GM23338 (cell line): Measurements from ENCODE around the gene RAB20. TPM values are rescaled to one million over a fixed set of nuclear protein-coding genes. Genes with fewer than 3 reads are reported as not detected.

Source experiments
- ATAC-seq: fragments of 200-7000 bp; cut with Tn5 transposase; 3 replicates; pipeline ENCODE4 v1.9.1; 2020
- DNase-seq: peaks from one replicate; pipeline ENCODE4 v3.0.0-alpha.2; 2015; ENCODE audit warnings: low spot score
- H2AFZ ChIP-seq: fragments of 200-600 bp; sonication (generic); 2 replicates; pipeline ENCODE4 v1.8.0; 2016; ENCODE audit warnings: antibody characterized with exemption, mild to moderate bottlenecking, moderate library complexity
- H3F3A ChIP-seq: fragments of 200-600 bp; sonication (generic); replicated peaks from 2 replicates; pipeline ENCODE4 v1.8.0; 2017; ENCODE audit warnings: antibody characterized with exemption, mixed run types, low read depth
- H3K27ac ChIP-seq: fragments of 200-600 bp; sonication (generic); 2 replicates; pipeline ENCODE4 v1.6.1; 2016; ENCODE audit warnings: low read depth
- H3K27me3 ChIP-seq: fragments of 200-600 bp; sonication (generic); 2 replicates; pipeline ENCODE4 v1.8.0; 2016; ENCODE audit warnings: mild to moderate bottlenecking, mixed run types, moderate library complexity; ENCODE audit not compliant: insufficient read depth
- H3K36me3 ChIP-seq: fragments of 200-600 bp; sonication (generic); 2 replicates; pipeline ENCODE4 v1.8.0; 2016; ENCODE audit warnings: mild to moderate bottlenecking; ENCODE audit not compliant: insufficient read depth
- H3K4me1 ChIP-seq: fragments of 200-600 bp; sonication (generic); 2 replicates; pipeline ENCODE4 v1.8.0; 2016; ENCODE audit warnings: mild to moderate bottlenecking, moderate library complexity; ENCODE audit not compliant: insufficient read depth
- H3K4me2 ChIP-seq: fragments of 200-600 bp; sonication (generic); 2 replicates; pipeline ENCODE4 v1.7.1; 2017; ENCODE audit warnings: mixed run types
- H3K4me3 ChIP-seq: fragments of 200-600 bp; sonication (generic); 2 replicates; pipeline ENCODE4 v1.6.1; 2016; ENCODE audit warnings: mixed run types
- H3K79me2 ChIP-seq: fragments of 200-600 bp; sonication (generic); replicated peaks from 2 replicates; pipeline ENCODE4 v1.8.0; 2017; ENCODE audit warnings: mild to moderate bottlenecking; ENCODE audit not compliant: insufficient read depth
- H3K9me2 ChIP-seq: fragments of 200-600 bp; sonication (generic); 2 replicates; pipeline ENCODE4 v1.8.0; 2017; ENCODE audit not compliant: insufficient read depth
- H4K20me1 ChIP-seq: fragments of 200-600 bp; sonication (generic); replicated peaks from 2 replicates; pipeline ENCODE4 v1.8.0; 2017; ENCODE audit warnings: mild to moderate bottlenecking; ENCODE audit not compliant: insufficient read depth
- H3K27ac Mint-ChIP-seq: 2 replicates; pipeline ENCODE4 v1.8.0; 2020; ENCODE audit warnings: inconsistent platforms, mild to moderate bottlenecking, moderate library complexity, mixed read lengths
- H3K27me3 Mint-ChIP-seq: 3 replicates; pipeline ENCODE4 v1.8.0; 2022; ENCODE audit warnings: low read depth, mild to moderate bottlenecking, moderate library complexity, mixed read lengths, inconsistent platforms; ENCODE audit not compliant: insufficient read depth, poor library complexity
- H3K36me3 Mint-ChIP-seq: 3 replicates; pipeline ENCODE4 v1.8.0; 2021; ENCODE audit warnings: low read depth, mild to moderate bottlenecking, inconsistent platforms, moderate library complexity, mixed read lengths
- H3K4me1 Mint-ChIP-seq: 3 replicates; pipeline ENCODE4 v1.8.0; 2020; ENCODE audit warnings: mild to moderate bottlenecking, inconsistent platforms, mixed read lengths
- H3K4me3 Mint-ChIP-seq: 3 replicates; pipeline ENCODE4 v1.8.0; 2021; ENCODE audit warnings: moderate library complexity, mild to moderate bottlenecking, inconsistent platforms, mixed read lengths
- H3K9me3 Mint-ChIP-seq: 3 replicates; pipeline ENCODE4 v1.8.0; 2020; ENCODE audit warnings: moderate library complexity, mild to moderate bottlenecking, inconsistent platforms, mixed read lengths
- CREB1 ChIP-seq: fragments of 250-450 bp; sonication (Bioruptor Pico); IDR thresholded peaks from 2 replicates; pipeline ENCODE4 v1.5.0; 2020; ENCODE audit warnings: low read depth, mild to moderate bottlenecking, moderate library complexity
- ETS1 ChIP-seq: IDR thresholded peaks from 2 replicates; pipeline ENCODE4 v1.6.1; 2016; ENCODE audit warnings: antibody characterized with exemption
- EZH2 ChIP-seq: fragments of 200-600 bp; sonication (generic); IDR thresholded peaks from one replicate; pipeline ENCODE4 v1.8.0; 2017; ENCODE audit warnings: antibody characterized with exemption, mild to moderate bottlenecking, low read depth; ENCODE audit not compliant: unreplicated experiment
- EZH2phosphoT487 ChIP-seq: fragments of 200-600 bp; sonication (generic); IDR thresholded peaks from one replicate; pipeline ENCODE4 v1.8.1; 2018; ENCODE audit warnings: antibody characterized with exemption; ENCODE audit not compliant: unreplicated experiment
- JUNB ChIP-seq: IDR thresholded peaks from one replicate; pipeline ENCODE4 v1.6.1; 2016; ENCODE audit warnings: antibody characterized with exemption; ENCODE audit not compliant: unreplicated experiment
- NANOG ChIP-seq: IDR thresholded peaks from 2 replicates; pipeline ENCODE4 v1.6.1; 2016; ENCODE audit warnings: antibody characterized with exemption, borderline replicate concordance
- POLR2AphosphoS5 ChIP-seq: IDR thresholded peaks from 2 replicates; pipeline ENCODE4 v1.6.1; 2016; ENCODE audit warnings: antibody characterized with exemption, low read depth
- REST ChIP-seq: IDR thresholded peaks from one replicate; pipeline ENCODE4 v1.6.1; 2018; ENCODE audit warnings: antibody characterized with exemption; ENCODE audit not compliant: unreplicated experiment
- STAT1 ChIP-seq: IDR thresholded peaks from one replicate; pipeline ENCODE4 v1.6.1; 2016; ENCODE audit warnings: antibody characterized with exemption; ENCODE audit not compliant: unreplicated experiment
- ZNF114 ChIP-seq: fragments of 250-450 bp; sonication (Bioruptor Pico); IDR thresholded peaks from 2 replicates; pipeline ENCODE4 v1.5.0; 2020; ENCODE audit warnings: mild to moderate bottlenecking, moderate library complexity
- ZNF331 ChIP-seq: fragments of 250-450 bp; sonication (Bioruptor Pico); IDR thresholded peaks from 2 replicates; pipeline ENCODE4 v1.5.0; 2020; ENCODE audit warnings: low read depth, mild to moderate bottlenecking, moderate library complexity
- polyA plus RNA-seq: library from polyadenylated mRNA; unstranded; fragments of >200 nt; fragmentation: Nextera tagmentation; extraction: Ambion mirVana; gene quantifications from 2 replicates; pipeline ENCODE4 v1.2.1, GENCODE V29; 2016
- total RNA-seq: library from RNA; depleted of rRNA; stranded (reverse); fragments of >200 nt; shearing (Covaris generic); gene quantifications from 2 replicates; pipeline ENCODE4 v1.2.3, GENCODE V29; 2014
- TF ChIP-seq, protein P1 (sequence below): fragments of 250-450 bp; sonication (Bioruptor Pico); IDR thresholded peaks from 2 replicates; pipeline ENCODE4 v1.5.0; 2020; ENCODE audit warnings: mild to moderate bottlenecking, moderate library complexity
- TF ChIP-seq, protein P2 (sequence below), 2 experiments: fragments of 200-600 bp in 1 of 2; sonication (generic) in 1 of 2; conservative IDR thresholded peaks; 2 replicates each; pipeline versions ENCODE4 v1.5.1 to v1.6.1; 2016 to 2017; ENCODE audit warnings: antibody characterized with exemption in 2 of 2, low read depth in 2 of 2, mild to moderate bottlenecking in 2 of 2, moderate library complexity in 1 of 2

The RAB20 gene
- total and polyA plus RNA-seq, 2 experiments from 2014 or later: 12.3 to 26.6 TPM

GRCh38 chr13:110557082-110557481, 4.4 kb downstream of the RAB20 start:
- H3K9me3 Mint-ChIP-seq: peaks cover 3% of the 10 kb centered on the region; the same call in 1 of the 3 replicates
- TF ChIP-seq ZNF114 (CRISPR knock-in tag) (no peak), NANOG (no peak), POLR2AphosphoS5 (no peak), STAT1 (no peak), ZNF331 (CRISPR knock-in tag) (no peak), JUNB (no peak), EZH2 (no peak), REST (no peak), CREB1 (CRISPR knock-in tag) (no peak), EZH2phosphoT487 (no peak), ETS1 (no peak)
- TF ChIP-seq, protein P1, sequence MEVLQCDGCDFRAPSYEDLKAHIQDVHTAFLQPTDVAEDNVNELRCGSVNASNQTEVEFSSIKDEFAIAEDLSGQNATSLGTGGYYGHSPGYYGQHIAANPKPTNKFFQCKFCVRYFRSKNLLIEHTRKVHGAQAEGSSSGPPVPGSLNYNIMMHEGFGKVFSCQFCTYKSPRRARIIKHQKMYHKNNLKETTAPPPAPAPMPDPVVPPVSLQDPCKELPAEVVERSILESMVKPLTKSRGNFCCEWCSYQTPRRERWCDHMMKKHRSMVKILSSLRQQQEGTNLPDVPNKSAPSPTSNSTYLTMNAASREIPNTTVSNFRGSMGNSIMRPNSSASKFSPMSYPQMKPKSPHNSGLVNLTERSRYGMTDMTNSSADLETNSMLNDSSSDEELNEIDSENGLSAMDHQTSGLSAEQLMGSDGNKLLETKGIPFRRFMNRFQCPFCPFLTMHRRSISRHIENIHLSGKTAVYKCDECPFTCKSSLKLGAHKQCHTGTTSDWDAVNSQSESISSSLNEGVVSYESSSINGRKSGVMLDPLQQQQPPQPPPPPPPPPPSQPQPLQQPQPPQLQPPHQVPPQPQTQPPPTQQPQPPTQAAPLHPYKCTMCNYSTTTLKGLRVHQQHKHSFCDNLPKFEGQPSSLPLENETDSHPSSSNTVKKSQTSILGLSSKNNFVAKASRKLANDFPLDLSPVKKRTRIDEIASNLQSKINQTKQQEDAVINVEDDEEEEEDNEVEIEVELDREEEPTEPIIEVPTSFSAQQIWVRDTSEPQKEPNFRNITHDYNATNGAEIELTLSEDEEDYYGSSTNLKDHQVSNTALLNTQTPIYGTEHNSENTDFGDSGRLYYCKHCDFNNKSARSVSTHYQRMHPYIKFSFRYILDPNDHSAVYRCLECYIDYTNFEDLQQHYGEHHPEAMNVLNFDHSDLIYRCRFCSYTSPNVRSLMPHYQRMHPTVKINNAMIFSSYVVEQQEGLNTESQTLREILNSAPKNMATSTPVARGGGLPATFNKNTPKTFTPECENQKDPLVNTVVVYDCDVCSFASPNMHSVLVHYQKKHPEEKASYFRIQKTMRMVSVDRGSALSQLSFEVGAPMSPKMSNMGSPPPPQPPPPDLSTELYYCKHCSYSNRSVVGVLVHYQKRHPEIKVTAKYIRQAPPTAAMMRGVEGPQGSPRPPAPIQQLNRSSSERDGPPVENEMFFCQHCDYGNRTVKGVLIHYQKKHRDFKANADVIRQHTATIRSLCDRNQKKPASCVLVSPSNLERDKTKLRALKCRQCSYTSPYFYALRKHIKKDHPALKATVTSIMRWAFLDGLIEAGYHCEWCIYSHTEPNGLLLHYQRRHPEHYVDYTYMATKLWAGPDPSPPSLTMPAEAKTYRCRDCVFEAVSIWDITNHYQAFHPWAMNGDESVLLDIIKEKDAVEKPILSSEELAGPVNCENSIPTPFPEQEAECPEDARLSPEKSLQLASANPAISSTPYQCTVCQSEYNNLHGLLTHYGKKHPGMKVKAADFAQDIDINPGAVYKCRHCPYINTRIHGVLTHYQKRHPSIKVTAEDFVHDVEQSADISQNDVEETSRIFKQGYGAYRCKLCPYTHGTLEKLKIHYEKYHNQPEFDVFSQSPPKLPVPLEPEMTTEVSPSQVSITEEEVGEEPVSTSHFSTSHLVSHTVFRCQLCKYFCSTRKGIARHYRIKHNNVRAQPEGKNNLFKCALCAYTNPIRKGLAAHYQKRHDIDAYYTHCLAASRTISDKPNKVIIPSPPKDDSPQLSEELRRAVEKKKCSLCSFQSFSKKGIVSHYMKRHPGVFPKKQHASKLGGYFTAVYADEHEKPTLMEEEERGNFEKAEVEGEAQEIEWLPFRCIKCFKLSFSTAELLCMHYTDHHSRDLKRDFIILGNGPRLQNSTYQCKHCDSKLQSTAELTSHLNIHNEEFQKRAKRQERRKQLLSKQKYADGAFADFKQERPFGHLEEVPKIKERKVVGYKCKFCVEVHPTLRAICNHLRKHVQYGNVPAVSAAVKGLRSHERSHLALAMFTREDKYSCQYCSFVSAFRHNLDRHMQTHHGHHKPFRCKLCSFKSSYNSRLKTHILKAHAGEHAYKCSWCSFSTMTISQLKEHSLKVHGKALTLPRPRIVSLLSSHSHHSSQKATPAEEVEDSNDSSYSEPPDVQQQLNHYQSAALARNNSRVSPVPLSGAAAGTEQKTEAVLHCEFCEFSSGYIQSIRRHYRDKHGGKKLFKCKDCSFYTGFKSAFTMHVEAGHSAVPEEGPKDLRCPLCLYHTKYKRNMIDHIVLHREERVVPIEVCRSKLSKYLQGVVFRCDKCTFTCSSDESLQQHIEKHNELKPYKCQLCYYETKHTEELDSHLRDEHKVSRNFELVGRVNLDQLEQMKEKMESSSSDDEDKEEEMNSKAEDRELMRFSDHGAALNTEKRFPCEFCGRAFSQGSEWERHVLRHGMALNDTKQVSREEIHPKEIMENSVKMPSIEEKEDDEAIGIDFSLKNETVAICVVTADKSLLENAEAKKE (CRISPR knock-in tag): no peak
- TF ChIP-seq, protein P2, sequence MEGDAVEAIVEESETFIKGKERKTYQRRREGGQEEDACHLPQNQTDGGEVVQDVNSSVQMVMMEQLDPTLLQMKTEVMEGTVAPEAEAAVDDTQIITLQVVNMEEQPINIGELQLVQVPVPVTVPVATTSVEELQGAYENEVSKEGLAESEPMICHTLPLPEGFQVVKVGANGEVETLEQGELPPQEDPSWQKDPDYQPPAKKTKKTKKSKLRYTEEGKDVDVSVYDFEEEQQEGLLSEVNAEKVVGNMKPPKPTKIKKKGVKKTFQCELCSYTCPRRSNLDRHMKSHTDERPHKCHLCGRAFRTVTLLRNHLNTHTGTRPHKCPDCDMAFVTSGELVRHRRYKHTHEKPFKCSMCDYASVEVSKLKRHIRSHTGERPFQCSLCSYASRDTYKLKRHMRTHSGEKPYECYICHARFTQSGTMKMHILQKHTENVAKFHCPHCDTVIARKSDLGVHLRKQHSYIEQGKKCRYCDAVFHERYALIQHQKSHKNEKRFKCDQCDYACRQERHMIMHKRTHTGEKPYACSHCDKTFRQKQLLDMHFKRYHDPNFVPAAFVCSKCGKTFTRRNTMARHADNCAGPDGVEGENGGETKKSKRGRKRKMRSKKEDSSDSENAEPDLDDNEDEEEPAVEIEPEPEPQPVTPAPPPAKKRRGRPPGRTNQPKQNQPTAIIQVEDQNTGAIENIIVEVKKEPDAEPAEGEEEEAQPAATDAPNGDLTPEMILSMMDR (conservative IDR thresholded peaks at IDR 0.05; ENCODE audit: low read depth in 2 of 2): no peak

More at GRCh38 chr13:110557082-110557481, 4.4 kb downstream of the RAB20 start:
- Mint-ChIP-seq H3K4me3 (no peak overlapping the region), H3K27me3 (peaks cover 23% of the 10 kb centered on the region), H3K4me1 (peaks cover 29% of the 10 kb centered on the region), H3K27ac (no peak overlapping the region), H3K36me3 (peaks cover 11% of the 10 kb centered on the region)
- Histone ChIP-seq H3K79me2 (peaks cover 79% of the 10 kb centered on the region), H2AFZ (no peak overlapping the region), H3K36me3 (peaks cover 4% of the 10 kb centered on the region; the same call in 1 of the 2 replicates), H4K20me1 (peaks cover 15% of the 10 kb centered on the region), H3K27ac (no peak overlapping the region), H3K27me3 (no peaks in the 10 kb centered on the region), H3K4me1 (peaks cover 15% of the 10 kb centered on the region), H3K4me3 (no peak overlapping the region), H3F3A (peaks cover 15% of the 10 kb centered on the region; the same call in 1 of the 2 replicates), H3K4me2 (no peak overlapping the region), H3K9me2 (no peaks in the 10 kb centered on the region)
- DNase-seq (no peak), ATAC-seq (no peak)
